Measurements from ENCODE around the gene UBXN7. TPM values are rescaled to one million over a fixed set of nuclear protein-coding genes. Genes with fewer than 3 reads are reported as not detected.

The UBXN7 gene
- total and polyA plus RNA-seq, 2 of the 8 experiments (the other 6 are each of a cell fraction or from before 2014, with no cell fraction given): 18.5 to 109 TPM

- H3K23ac ChIP-seq (ENCODE audit: insufficient read length): no peak overlapping the region
- H3K9me3 ChIP-seq (ENCODE audit: insufficient read depth in 2 of 2, low read depth in 1 of 2, low read length in 1 of 2): peaks cover 4 to 14% of the 10 kb centered on the region in 2 experiments
- no peak overlapping the region for H2AFZ ChIP-seq (ENCODE audit: low read length)
- no peak overlapping the region for H2BK5ac ChIP-seq (ENCODE audit: low read depth, low read length)
- peaks cover 7 to 63% (median 35%) of the 10 kb centered on the region in 4 experiments for H3K36me3 ChIP-seq (ENCODE audit: control insufficient read depth in 2 of 4, insufficient read depth in 4 of 4, low read length in 3 of 4)
- H3K4me2 ChIP-seq (ENCODE audit: insufficient read depth in 1 of 2, low read depth in 2 of 2, low read length in 2 of 2): no peak overlapping the region
- H3K4me3 ChIP-seq (ENCODE audit: extremely low read depth in 1 of 4, insufficient read depth in 2 of 4, low read depth in 3 of 4, low read length in 4 of 4): no peak overlapping the region
- H2BK15ac ChIP-seq (ENCODE audit: low read length): no peak overlapping the region
- H2BK12ac ChIP-seq (ENCODE audit: low read depth, low read length): no peak overlapping the region
- POLR2A ChIA-PET (ENCODE audit: partially characterized antibody): interaction anchor here (0.6 kb wide), 1 partner anchor 282 kb away, joined by 4 read pairs; no protein-coding TSS in a partner anchor
- H3K79me2 ChIP-seq (ENCODE audit: control insufficient read depth in 1 of 2, insufficient read depth in 2 of 2, low read length in 2 of 2): peaks cover 0 to 12% of the 10 kb centered on the region in 2 experiments; a peak in 2 of 4 replicates
- H4K91ac ChIP-seq (replicated peaks; ENCODE audit: insufficient read length, low read length): no peak overlapping the region
- H3K9ac ChIP-seq (replicated peaks in 1 of 4; ENCODE audit: extremely low read depth in 1 of 4, low read depth in 3 of 4, low read length in 3 of 4): no peak overlapping the region
- no peak overlapping the region for H4K5ac ChIP-seq (ENCODE audit: insufficient read length, low read depth, low read length)
- DNase-seq (ENCODE audit: low read depth in 1 of 2, low spot score in 2 of 2) (no peak), FAIRE-seq (no peak)
- no peak overlapping the region for H3K18ac ChIP-seq (ENCODE audit: extremely low read depth, low read length)
- no peak overlapping the region for H2BK20ac ChIP-seq (ENCODE audit: low read length)
- no peak overlapping the region for H4K8ac ChIP-seq (ENCODE audit: extremely low read depth, insufficient read depth, low read length)
- TF ChIP-seq CHD2 (IDR thresholded peaks at IDR 0.05; ENCODE audit: low read length) (no peak), SP4 (IDR thresholded peaks at IDR 0.05; ENCODE audit: low read length) (no peak), RFX5 (IDR thresholded peaks at IDR 0.05; ENCODE audit: borderline replicate concordance, low read depth, low read length) (no peak), POLR2AphosphoS5 (IDR thresholded peaks at IDR 0.05; ENCODE audit: low read depth, low read length) (no peak), CEBPB (IDR thresholded peaks at IDR 0.05; ENCODE audit: low read depth, low read length) (no peak), SAP30 (IDR thresholded peaks at IDR 0.05; ENCODE audit: insufficient read depth, insufficient replicate concordance, low read length) (no peak), SUZ12 (IDR thresholded peaks at IDR 0.05; ENCODE audit: low read length) (no peak), POU5F1 (IDR thresholded peaks at IDR 0.05; ENCODE audit: low read depth, low read length) (no peak), SIN3A (conservative IDR thresholded peaks at IDR 0.05 in 1 of 2, IDR thresholded peaks at IDR 0.05 in 1 of 2; ENCODE audit: low read depth in 1 of 2, low read length in 2 of 2) (no peak), SP2 (IDR thresholded peaks at IDR 0.05; ENCODE audit: low read length) (no peak), CBX5 (IDR thresholded peaks at IDR 0.05; ENCODE audit: low read depth, low read length) (no peak), MAFK (IDR thresholded peaks at IDR 0.05; ENCODE audit: low read depth, low read length) (no peak)
- no peak overlapping the region for H3K14ac ChIP-seq (ENCODE audit: insufficient read length)
- CTCF ChIA-PET (ENCODE audit: partially characterized antibody): interaction anchor here (0.7 to 1.1 kb wide), 2 partner anchors 12 to 26 kb away, joined by 4 to 5 read pairs; no protein-coding TSS in a partner anchor
- H3K4ac ChIP-seq (replicated peaks; ENCODE audit: insufficient read length, low read depth, low read length): no peak overlapping the region
- H3K79me1 ChIP-seq (ENCODE audit: low read depth, low read length): no peaks in the 10 kb centered on the region
- H3K27ac ChIP-seq (ENCODE audit: low read depth, low read length): no peak overlapping the region
- H3K27me3 ChIP-seq (replicated peaks in 1 of 4; ENCODE audit: control insufficient read depth in 3 of 4, extremely low read depth in 1 of 4, insufficient read depth in 3 of 4, low read length in 3 of 4): no peaks in the 10 kb centered on the region
- no peaks in the 10 kb centered on the region for H3K4me1 ChIP-seq (replicated peaks in 1 of 4; ENCODE audit: control insufficient read depth in 3 of 4, insufficient read depth in 4 of 4, low read length in 3 of 4)
- no peak overlapping the region for H2BK120ac ChIP-seq (replicated peaks; ENCODE audit: low read depth, low read length)
- no peaks in the 10 kb centered on the region for H3K23me2 ChIP-seq (ENCODE audit: low read depth, low read length)
- H2AK5ac ChIP-seq (ENCODE audit: low read depth, low read length): no peak overlapping the region
- no peaks in the 10 kb centered on the region for H4K20me1 ChIP-seq (replicated peaks in 1 of 2; ENCODE audit: control insufficient read depth in 1 of 2, insufficient read depth in 2 of 2, low read length in 2 of 2)
- H3K56ac ChIP-seq (replicated peaks; ENCODE audit: insufficient read length, low read depth, low read length): no peak overlapping the region
- WGBS, 2 experiments (ENCODE audit: extremely low coverage in 1 of 2, insufficient coverage in 1 of 2, insufficient read length in 1 of 2, insufficient replicate concordance in 2 of 2, low coverage in 1 of 2, low lambda C conversion rate in 2 of 2, missing lambda C conversion rate in 1 of 2): 91% methylated on average over 3 of the region's 3 CpGs; no CpG with 5 or more reads in 1 of the 2 experiments
Observed at GRCh38 chr3:196388956-196389355, 43.3 kb downstream of the UBXN7 start.

Data from H1 (cell line).